Jurkat, Clone E6-1 (cell line): ENCODE results near the gene HMBS.
"Not testable (repeated sequence)": the region's sequence is repeated elsewhere in the genome, so short reads cannot be mapped to it uniquely, and the experiment has no call there.

Experiments
- DNase-seq: peaks from one replicate; pipeline ENCODE4 v3.0.0-alpha.2; 2011; ENCODE audit warnings: low read depth, low spot score
- H3K4me3 ChIP-seq: 2 replicates; pipeline ENCODE4 v1.5.1; 2011; ENCODE audit warnings: mild to moderate bottlenecking, low read length, control low read depth, moderate library complexity

Gene HMBS

DNA sequence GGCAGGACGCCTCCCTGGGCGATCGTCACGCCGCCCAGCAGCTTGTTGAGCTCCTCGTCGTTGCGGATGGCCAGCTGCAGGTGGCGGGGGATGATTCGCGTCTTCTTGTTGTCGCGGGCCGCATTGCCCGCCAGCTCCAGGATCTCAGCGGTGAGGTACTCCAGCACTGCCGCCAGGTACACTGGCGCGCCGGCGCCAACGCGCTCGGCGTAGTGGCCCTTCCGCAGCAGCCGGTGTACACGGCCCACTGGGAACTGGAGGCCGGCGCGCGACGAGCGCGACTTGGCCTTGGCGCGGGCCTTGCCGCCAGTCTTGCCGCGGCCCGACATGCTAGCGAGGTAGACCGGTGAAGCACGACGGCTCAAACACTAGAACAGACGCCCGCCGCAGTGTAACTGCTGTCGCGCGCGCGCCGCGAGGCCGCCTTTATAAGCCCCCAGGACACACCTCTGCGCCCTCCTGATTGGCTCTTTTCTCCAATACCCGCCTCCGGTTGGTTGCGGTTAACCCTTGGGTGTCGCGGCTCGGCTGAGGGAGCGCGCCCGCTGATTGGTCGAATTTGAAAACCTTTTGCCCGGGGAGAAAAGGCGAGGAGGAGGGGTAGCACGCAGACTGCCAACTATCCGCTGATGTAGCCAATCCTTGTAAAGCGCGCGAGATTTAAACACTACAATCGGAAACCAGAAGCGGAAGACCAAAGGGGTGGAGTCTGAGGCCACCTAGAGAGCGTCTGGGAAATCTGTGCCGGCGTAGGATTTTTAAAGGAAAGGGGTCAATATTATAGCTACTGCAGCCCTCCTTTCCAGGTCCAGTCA, 10.6 kb downstream of the HMBS start:
- H3K4me3 ChIP-seq: peak overlapping the region; percentile 69
- peak; percentile 100 for DNase-seq

DNA sequence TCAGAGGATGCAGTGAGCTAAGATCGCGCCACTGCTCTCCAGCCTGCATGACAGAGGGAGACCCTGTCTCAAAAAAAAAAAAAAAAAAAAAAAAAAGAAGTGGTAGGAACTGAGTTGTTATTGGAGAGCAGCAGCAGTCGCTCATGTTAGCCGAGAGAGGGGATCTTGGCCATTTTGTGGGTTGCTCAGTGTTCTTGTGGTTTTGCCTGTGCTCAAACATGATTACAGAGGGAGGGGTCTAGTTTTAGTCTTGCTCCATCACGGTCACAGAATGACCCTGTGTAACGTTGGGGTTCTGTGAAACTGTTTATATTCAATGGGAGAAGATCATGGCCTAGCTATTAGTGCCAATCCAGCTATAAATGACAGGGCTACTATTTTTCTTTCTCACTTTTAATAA, 15.0 kb downstream of the HMBS start:
- no peak for DNase-seq
- no peak overlapping the region for H3K4me3 ChIP-seq

DNA sequence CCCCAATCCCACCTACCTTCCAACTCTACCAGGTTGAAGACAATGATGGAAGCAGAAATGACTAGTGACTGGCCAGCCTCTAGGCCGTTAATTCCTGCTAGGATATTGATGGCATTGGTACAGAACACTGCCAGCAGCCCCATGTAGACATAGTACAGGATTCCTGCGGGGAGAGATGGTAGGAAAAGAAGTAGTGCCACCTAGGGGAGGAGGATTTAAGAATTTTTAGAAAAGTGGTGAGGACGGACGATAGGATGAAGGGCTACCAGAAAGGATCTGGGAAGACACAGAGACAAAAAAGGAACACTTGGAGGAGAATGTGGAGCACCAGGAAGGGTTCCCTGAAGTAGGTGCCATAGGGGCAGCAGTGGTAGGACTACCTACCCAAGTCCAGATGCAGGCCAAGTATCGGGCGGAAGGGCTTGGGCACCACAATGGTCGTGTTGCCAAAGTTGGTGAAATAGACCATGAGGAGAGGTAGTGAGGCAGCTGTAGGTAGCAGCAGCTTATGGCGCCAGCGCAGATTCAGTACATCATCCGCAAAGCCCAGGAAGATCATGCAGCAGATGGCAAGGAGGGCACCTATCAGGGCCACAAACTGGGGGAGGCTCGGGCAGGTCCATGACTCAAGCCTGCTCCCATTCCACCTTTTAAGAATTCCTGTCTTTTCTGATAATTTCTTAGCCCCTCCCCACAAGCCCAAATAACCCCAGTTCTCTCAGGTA, 15.7 kb downstream of the HMBS start:
- H3K4me3 ChIP-seq: peak overlapping the region; percentile 67
- no peak for DNase-seq

DNA sequence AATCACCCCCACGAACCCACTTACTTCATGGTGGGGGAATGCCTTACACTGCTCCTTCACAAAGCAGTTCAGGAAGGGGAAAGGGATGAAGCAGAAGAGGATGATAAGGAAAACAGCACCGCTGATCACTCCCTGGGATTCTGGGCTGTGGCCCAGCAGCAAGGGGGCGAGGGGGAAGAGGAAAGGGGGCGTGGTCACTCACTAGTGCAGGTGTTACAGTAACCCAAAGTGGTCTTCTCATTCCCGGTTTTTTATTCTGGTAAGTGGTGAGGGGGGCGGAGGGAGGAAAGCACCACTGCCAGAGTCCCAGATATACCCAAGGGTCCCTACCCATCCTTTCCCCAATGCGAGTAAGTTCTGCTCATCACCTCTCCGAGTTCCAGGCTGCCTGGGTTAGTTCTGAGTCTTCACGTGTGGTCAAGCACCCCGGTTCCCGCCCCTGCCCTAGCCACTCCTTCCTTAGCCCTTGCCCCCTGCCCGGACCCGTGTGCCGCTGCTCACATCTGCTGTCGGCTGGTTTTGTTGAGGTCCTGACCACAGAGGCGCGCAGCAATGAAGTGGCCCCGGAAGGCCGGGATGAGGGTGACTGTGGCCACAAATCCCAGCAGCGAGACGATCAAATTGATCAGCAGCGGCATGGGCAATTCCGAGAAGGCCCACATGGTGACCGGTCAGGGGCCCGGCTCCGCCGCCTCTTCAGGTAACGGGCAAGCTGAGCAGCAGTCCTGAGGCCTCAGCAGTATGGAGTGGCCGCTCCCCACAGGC, 16.5 kb downstream of the HMBS start:
- peak overlapping the region; percentile 67 for H3K4me3 ChIP-seq
- no peak for DNase-seq

DNA sequence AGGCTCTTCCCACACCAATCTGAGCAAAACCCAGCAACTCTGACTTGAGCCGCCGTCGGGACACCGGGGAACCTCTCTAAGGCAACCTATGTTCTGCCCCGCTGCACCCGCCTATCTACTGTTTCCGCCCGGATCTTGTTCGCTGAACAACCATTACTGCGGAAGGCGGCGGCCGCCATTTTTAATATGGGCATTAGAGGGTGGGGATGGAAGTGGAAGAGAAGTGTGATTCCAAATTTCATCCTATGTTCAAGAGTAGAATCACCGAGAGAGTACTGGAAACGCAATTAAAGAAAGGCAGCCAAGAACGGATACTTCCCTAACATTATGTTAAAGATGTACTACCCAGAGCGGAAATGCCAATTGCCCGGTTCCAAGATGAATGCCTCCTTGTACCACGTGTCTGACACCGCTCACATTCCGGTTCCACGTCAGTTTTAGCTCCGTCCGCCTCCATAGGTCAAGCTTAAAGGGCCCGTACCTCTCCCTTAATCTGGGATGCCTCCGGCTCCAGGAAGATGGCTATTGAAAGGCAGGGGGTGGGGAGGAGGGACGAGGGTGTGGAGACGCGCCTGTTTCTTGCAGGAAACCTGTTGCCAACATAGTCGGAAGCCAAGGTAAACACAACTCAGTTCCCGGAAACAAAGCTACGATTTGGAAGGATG, 17.2 kb downstream of the HMBS start, which contains the start of gene DPAGT1:
Gene DPAGT1 (minus strand): TSS at position 95 of the 665 bp plus-strand sequence. CDS start 198 bp downstream, outside the sequence.
- peak; percentile 94 for DNase-seq
- H3K4me3 ChIP-seq: peak within 1 kb of the TSS; percentile 67

DNA sequence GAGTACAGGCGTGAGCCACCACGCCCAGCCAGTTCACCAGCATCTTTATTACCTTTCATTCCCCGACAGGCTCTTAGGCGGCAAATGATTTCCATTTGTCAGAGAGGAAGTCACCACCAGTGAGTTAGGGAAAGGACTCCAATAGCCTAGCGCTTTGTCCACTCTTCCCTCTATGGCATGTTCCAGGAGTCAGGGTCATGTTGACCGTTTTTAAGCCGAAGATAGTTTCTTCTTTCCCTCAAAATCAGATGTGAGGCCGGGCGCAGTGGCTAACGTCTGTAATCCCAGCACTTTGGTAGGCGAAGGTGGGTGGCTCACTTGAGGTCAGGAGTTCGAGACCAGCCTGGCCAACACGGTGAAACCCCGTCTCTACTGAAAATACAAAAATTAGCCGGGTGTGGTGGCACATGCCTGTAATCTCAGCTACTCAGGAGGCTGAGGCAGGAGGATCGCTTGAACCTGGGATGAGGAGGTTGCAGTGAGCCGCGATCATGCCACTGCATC, 18.5 kb downstream of the HMBS start:
- DNase-seq, H3K4me3 ChIP-seq: not testable (repeated sequence)

DNA sequence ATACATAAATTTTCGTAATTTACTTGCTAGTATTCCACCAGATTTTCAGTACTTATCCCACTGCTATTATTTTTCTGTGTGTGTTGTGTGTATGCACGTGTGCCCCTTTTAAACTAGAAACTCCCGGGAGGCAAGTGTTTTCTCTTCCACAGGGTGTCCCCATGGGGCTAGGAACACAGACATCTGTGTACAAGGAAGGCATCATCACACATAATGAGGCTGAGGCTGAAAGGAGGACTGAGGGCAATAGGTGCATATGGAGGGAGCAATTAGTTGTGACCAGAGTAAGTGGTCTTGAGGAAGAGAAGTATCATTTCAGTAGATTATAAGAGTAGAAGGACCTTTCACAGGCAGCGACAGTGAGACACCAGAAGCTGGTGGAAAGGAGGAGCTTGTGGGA, 19.1 kb downstream of the HMBS start:
- no peak for DNase-seq
- H3K4me3 ChIP-seq: no peak overlapping the region

DNA sequence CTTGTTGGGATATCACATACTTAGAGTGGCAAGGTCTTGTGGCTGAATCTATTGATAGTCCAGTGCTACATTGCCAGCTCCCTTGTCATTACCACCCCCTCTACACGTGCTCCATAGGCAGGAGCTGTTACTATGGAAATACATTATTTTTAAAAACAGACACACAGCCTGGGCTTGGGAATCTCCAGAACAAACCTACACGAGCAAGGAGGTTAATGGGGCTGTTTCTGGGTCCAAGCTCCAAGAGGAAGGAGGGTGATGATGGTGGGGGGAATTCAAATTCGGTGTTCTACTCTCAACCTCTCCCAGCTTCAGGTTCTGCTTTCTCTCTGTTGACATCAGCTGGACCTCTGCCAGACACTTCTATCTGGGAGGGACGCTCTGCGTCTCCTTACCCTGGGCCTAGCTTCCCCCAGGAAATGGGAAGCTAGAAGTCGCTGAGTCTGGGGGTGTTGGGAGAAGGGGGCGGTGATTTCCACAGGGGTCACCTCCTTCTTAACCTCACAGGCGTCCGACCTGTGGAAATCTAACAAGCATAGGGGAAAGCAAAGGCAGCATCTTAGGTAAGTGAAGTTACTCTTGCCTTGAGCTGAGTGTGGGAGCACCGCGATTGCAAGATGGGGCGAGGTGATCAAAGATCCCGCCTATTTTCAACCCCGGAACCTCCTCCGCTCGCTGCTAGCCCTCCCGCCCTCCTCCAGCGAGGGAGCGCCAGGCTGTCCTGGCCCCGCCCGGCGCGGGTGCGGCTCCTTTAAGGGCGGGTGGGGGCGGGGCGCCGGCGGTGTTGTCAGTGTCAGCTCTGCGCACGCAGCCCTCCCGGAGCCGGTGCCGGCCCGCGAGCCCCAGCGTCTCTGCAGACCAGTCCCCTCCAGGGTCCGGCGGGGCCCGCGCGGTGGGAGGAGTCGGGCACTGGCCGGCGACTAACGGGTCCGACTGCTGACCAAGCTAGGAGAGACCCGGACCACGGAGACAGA, 22.2 kb downstream of the HMBS start, which contains the start of gene C2CD2L:
Gene C2CD2L (plus strand): TSS at position 781 of the 974 bp plus-strand sequence. CDS start 398 bp downstream, outside the sequence.
- DNase-seq: peak; percentile 92
- H3K4me3 ChIP-seq: peak within 1 kb of the TSS; percentile 85

DNA sequence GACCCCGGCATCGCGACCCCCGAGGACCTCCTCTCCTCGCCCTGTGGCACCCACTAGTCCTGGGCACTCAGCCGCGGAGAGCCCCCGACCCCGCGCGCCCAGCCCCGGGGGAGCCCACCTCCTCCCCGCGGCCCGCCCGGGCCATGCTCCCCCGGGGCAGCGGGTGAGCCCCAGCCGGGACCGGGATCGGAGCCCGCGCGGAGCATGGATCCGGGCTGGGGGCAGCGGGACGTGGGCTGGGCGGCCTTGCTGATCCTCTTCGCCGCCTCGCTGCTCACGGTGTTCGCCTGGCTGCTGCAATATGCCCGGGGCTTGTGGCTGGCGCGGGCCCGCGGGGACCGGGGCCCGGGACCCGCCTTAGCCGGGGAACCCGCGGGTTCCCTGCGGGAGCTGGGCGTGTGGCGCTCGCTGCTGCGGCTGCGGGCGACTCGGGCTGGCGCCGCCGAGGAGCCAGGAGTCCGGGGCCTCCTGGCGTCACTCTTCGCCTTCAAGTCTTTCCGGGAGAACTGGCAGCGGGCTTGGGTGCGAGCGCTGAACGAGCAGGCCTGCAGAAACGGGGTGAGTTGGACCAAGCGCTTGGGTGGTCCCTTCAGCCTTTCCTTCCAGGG, 23.0 kb downstream of the HMBS start:
- peak overlapping the region; percentile 85 for H3K4me3 ChIP-seq
- DNase-seq: no peak

DNA sequence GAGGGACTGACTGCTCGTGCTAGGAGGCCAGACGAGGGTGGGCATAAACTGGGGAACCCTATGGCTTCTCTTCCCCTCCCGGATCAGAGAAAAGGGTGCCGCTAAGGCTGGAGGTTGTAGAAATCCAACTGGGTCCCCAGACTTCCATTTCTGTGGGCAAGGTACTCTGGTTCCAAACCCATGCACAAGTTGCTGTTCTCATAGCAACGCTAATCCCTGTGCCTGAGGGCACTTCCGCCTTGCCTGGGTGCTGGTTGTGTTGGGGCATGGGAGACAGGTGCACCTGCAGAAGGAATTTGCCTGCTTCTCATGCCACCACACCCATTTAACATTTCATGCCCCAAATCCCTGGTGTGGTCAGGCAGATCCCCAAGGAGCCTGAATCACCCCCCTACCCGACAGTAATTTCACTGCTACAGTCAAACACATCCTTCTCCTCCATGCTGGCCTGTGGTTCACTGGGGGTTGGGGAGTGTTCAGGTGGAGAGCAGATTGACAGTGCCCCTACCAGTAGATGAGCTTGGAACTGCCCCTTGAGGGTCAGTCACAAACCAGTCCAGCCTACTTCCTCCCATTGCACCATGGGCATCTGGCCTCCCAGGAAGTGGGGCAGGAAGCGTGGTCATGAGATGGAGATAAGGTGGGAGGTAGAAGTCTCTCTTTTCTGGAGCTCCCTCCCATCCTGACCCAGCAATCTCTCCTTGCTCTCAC, 23.6 kb downstream of the HMBS start:
- H3K4me3 ChIP-seq: peak overlapping the region; percentile 85
- peak; percentile 62 for DNase-seq

DNA sequence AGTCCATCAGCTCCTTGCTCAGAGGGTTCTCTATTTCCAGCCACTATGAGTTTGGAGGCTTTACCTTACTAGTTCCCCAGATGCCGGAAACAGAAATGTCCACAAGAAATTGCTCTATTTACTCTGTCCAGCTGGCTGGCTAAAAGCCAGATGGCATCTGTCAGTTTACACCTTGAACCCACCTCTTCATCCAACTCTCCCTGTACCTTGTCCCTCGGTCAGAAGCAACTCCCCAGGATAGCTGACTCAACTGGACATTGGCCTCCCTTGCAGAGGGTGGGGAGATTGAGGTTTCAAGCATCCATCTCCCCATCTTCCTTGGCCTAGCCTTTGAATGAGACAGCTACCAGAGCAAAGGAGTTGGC, 24.2 kb downstream of the HMBS start:
- no peak for DNase-seq
- peak overlapping the region; percentile 85 for H3K4me3 ChIP-seq

DNA sequence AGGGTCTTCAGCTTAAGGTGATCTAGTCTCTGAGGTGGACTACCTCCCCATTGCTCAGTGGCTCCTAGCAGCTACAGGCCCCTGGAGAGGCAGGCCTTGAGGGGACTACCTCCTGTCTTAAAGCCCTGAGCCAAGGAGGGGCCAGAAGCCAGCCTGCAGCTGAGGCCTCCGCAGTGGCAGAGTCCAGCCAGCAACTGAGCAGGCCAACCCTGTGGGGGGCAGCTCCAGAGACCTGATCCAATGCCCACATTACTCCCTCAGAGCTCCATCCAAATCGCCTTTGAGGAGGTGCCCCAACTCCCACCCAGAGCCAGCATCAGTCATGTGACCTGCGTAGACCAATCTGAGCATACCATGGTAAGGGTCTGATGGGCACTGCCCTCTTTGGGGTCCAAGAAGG, 25.2 kb downstream of the HMBS start:
- DNase-seq: no peak
- no peak overlapping the region for H3K4me3 ChIP-seq

DNA sequence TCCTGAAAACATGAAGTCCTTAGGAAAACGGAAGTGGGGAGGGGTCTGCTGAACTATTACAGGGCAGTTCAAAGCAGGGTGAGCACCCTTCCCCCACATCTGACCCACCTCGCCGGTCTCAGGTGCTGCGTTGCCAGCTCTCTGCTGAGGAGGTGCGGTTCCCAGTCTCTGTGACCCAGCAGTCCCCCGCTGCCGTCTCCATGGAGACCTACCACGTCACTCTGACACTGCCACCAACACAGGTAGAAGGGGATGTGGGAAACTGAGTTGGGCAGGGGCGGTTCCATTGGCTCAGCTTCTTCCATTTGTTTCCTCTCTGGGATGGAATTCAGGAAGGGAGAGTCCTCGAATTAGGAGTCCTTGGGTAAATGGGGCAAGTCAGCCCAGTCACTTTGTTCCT, 25.8 kb downstream of the HMBS start:
- DNase-seq: no peak
- H3K4me3 ChIP-seq: no peak overlapping the region

DNA sequence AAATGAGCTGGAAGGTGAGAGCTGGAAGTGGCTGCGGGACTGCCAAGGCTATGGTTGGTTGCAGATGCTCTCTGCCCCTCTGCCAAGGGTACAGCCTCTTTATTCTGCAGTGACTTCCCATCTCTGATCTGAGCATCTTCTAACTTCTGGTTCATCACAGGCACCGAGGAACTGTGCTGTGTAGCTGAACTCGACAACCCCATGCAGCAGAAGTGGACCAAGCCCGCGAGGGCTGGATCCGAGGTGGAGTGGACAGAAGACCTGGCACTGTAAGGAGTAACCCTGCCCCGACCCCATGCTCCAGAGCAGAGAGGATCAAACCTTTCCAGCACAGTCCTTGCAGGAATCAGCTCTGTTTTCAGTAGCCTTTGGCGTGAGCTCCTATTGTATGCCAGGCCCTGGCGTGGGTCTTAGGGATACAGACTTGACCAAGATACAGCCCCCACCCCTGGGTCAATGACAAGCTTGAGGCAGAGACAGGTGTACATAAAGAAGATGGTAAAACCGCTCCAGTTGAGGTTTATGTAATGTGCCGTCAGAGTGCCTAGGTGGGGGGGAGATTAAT, 26.8 kb downstream of the HMBS start:
- no peak for DNase-seq
- H3K4me3 ChIP-seq: no peak overlapping the region

DNA sequence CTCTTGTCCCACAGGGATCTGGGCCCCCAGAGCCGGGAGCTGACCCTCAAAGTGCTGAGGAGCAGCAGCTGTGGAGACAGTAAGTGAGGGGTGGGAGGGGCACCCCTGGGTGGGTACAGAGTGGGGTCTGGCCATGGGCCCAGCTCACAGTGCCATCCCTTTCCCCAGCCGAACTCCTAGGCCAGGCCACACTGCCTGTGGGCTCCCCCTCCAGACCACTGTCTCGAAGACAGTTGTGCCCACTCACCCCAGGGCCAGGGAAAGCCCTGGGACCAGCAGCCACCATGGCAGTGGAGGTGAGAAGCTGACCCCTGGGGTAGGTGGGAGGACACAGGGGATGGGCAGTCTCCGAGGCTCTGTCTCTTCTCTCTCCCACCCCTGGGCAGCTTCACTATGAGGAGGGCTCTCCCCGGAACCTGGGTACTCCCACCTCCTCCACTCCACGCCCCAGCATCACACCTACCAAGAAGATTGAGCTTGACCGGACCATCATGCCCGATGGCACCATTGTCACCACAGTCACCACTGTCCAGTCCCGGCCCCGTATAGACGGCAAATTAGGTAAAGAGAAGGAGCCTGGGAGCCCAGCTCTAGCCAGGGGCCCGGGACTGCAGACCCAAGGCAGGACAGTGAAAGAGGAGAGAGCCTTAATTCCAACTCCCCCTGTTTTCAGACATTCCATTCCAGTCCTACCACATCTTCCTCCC, 27.8 kb downstream of the HMBS start:
- H3K4me3 ChIP-seq: no peak overlapping the region
- DNase-seq: no peak

DNA sequence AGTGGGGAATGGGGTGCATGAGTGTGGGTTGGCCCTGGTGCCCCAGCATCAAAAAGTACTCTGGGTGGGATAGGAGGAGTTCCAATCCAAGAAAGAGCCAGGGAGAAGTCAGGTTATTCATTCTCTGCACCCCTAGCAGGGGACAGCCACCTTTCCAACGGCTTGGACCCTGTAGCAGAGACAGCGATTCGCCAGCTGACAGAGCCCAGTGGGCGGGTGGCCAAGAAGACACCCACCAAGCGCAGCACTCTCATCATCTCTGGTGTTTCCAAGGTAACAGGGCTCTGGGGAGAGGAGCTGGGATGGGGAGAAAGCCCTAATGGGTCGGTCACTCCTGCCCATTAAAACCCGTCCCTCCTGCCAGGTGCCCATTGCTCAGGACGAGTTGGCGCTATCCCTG, 29.0 kb downstream of the HMBS start:
- no peak overlapping the region for H3K4me3 ChIP-seq
- no peak for DNase-seq
